ENCODE data around the gene SLCO2A1.

Gene SLCO2A1

DNA sequence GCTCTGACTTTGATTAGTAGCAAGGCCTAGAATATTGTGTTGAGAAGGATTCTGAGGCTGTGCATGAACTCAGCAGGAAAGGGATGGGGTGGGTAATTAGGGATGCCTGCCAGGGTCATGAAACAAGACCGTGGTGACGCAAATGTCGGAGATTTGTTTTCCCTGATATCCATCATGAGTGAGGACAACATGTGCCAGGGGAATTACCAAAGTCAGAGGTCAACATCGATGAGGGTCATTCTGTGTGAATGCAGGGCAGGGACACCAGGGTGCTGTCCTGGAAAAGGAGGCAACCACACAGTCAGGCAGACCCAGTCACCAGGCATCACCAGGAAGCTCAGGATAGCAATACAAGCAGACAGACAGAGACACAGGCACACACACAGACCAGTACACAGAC, 52.2 kb downstream of the SLCO2A1 start:
- H3K9me3 Mint-ChIP-seq: no peaks in the 10 kb centered on the region
- no peaks in the 10 kb centered on the region for H3K4me1 Mint-ChIP-seq
- H3K4me3 Mint-ChIP-seq: no peak overlapping the region
- peaks cover 12% of the 10 kb centered on the region for H3K27me3 Mint-ChIP-seq
- no peak overlapping the region for H3K27ac Mint-ChIP-seq
- no peak for DNase-seq
- CTCF ChIA-PET: no interaction called here
- H3K36me3 Mint-ChIP-seq: no peaks in the 10 kb centered on the region

DNA sequence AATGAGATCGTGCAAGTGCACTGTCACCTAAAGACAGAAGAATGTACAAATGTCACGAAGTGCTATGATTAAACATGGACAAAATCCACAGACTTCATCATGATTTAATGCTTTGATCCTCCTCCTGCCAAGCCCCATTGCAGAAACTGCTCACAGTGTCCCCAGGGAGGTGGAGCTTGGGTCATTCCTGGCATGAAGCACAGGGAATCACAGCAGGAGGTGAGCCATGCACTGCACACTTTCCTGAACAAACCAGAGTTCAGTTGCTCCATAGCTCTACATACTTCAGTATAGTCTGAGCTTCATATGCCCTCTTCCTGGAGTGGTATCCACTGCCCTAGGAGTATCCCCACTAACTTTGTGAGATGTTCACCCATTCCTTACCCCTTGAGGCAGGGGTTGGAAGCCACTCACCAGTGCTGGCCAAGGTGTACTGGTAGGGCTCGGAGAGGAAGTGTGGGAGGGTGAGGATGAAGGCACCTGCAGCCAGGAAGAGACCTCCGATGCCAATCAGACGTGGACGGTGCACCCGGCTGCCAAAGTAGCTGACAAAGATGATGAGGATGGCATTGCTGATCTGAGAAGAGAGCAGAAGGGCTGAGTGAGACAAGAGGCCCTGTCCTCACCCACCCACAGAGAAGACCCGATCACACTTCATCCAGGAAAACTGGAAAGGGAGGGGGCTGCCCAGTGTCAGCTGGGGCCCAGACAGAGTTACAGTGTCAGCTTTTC, 56.3 kb downstream of the SLCO2A1 start:
- CTCF ChIA-PET: no interaction called here
- Mint-ChIP-seq H3K9me3 (no peaks in the 10 kb centered on the region), H3K27ac (no peak overlapping the region), H3K27me3 (peaks cover 10% of the 10 kb centered on the region), H3K4me3 (no peak overlapping the region), H3K36me3 (no peaks in the 10 kb centered on the region), H3K4me1 (no peaks in the 10 kb centered on the region)
- no peak for DNase-seq

GRCh38 chr3:133972156-133972555, 57.6 kb downstream of the SLCO2A1 start:
- H3K9me3 Mint-ChIP-seq: no peaks in the 10 kb centered on the region
- H3K4me1 Mint-ChIP-seq: no peaks in the 10 kb centered on the region
- no peak overlapping the region for H3K27ac Mint-ChIP-seq
- H3K4me3 Mint-ChIP-seq: no peak overlapping the region
- H3K36me3 Mint-ChIP-seq: no peaks in the 10 kb centered on the region
- CTCF ChIA-PET: no interaction called here
- H3K27me3 Mint-ChIP-seq: peaks cover 10% of the 10 kb centered on the region
- DNase-seq: no peak

DNA sequence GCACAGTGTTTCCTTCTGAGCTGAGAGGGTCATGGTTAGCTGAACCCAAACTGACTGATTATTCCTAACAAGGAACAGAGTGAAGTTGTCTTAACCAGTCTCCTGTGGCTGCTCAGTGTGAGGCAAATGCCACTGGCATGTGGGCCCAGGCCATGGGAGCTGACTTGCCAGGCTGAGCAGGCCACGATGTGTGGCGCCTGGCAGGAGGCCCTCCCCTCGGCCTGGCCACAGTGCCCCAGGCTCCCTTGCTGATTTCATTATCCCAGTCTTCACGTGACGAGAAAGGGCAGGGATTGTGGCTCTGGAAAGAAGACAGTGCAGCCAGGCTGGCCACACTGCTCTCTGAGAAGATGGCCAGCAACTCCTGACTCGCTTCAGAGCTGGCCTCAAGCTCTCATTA, 58.8 kb downstream of the SLCO2A1 start:
- Mint-ChIP-seq H3K27ac (no peak overlapping the region), H3K4me1 (no peaks in the 10 kb centered on the region), H3K9me3 (no peaks in the 10 kb centered on the region), H3K27me3 (peaks cover 10% of the 10 kb centered on the region), H3K36me3 (no peaks in the 10 kb centered on the region), H3K4me3 (no peak overlapping the region)
- no peak for DNase-seq
- CTCF ChIA-PET: no interaction called here

DNA sequence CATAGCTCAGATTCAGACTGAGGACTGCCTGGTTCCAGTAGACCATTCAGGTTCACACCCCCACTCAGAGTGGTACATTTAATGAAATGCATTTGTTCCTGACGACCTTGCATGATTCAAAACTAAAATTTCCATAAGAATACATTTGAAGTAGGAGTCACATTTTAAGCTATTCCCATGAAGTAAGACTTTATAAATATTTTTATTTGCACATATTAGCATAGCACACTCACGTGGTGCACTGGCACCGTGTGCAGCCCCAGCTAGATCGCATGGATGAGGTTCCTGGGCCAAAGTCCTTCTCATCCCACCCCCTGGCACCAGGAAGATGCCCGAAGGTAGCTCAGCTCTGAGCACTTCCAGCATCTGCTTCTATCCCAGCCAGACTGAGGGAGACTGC, 59.4 kb downstream of the SLCO2A1 start:
- Mint-ChIP-seq H3K4me3 (no peak overlapping the region), H3K36me3 (no peaks in the 10 kb centered on the region), H3K4me1 (no peaks in the 10 kb centered on the region), H3K27ac (no peak overlapping the region), H3K27me3 (peaks cover 10% of the 10 kb centered on the region), H3K9me3 (no peaks in the 10 kb centered on the region)
- CTCF ChIA-PET: no interaction called here
- no peak for DNase-seq

- H3K27me3 Mint-ChIP-seq: peaks cover 7% of the 10 kb centered on the region
- DNase-seq: no peak
- no peak overlapping the region for H3K4me3 Mint-ChIP-seq
- no peak overlapping the region for H3K27ac Mint-ChIP-seq
- no peaks in the 10 kb centered on the region for H3K9me3 Mint-ChIP-seq
- no peaks in the 10 kb centered on the region for H3K4me1 Mint-ChIP-seq
- CTCF ChIA-PET: no interaction called here
- no peaks in the 10 kb centered on the region for H3K36me3 Mint-ChIP-seq
Measured at GRCh38 chr3:133967992-133968892, 61.5 kb downstream of the SLCO2A1 start.

GRCh38 chr3:133966954-133967353, 62.8 kb downstream of the SLCO2A1 start:
- H3K4me1 Mint-ChIP-seq: no peaks in the 10 kb centered on the region
- H3K27ac Mint-ChIP-seq: no peak overlapping the region
- H3K9me3 Mint-ChIP-seq: no peaks in the 10 kb centered on the region
- CTCF ChIA-PET: no interaction called here
- no peak overlapping the region for H3K4me3 Mint-ChIP-seq
- no peak for DNase-seq
- H3K27me3 Mint-ChIP-seq: peaks cover 13% of the 10 kb centered on the region
- no peaks in the 10 kb centered on the region for H3K36me3 Mint-ChIP-seq

GRCh38 chr3:133965906-133966305, 63.8 kb downstream of the SLCO2A1 start:
- CTCF ChIA-PET: no interaction called here
- H3K4me3 Mint-ChIP-seq: no peak overlapping the region
- H3K9me3 Mint-ChIP-seq: no peaks in the 10 kb centered on the region
- H3K27ac Mint-ChIP-seq: no peak overlapping the region
- H3K27me3 Mint-ChIP-seq: peaks cover 13% of the 10 kb centered on the region
- no peak for DNase-seq
- H3K4me1 Mint-ChIP-seq: no peaks in the 10 kb centered on the region
- H3K36me3 Mint-ChIP-seq: no peaks in the 10 kb centered on the region

DNA sequence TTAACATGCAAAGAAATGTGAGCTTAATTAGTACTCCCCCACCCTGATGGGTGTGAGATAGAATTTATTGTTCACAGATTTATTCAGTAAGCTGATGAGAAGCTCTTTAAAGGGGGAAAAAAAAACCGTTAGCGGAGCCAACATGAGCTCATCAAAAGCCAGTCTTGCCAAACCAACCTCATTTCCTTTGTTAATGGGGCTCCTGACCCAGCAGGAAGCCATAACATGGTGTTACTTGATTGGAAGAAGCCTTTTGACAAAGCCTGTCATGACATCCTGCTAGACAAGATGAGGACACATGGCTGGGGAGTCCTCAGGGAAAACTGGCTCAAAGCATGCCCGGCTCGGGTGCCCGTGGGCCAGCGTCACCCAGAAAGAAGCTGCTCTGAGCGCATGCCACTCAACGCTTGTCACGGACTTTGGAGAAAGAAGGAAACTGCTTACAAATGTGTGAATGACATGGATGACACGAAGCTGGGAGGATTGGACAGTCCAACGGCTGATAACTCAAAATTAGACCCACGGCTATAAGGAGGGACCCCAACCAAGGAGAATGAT, 64.6 kb downstream of the SLCO2A1 start:
- Mint-ChIP-seq H3K36me3 (no peaks in the 10 kb centered on the region), H3K4me1 (no peaks in the 10 kb centered on the region), H3K9me3 (no peaks in the 10 kb centered on the region), H3K27ac (no peak overlapping the region), H3K27me3 (peaks cover 13% of the 10 kb centered on the region), H3K4me3 (no peak overlapping the region)
- DNase-seq: no peak
- CTCF ChIA-PET: no interaction called here

GRCh38 chr3:133964547-133964946, 65.2 kb downstream of the SLCO2A1 start:
- H3K36me3 Mint-ChIP-seq: no peaks in the 10 kb centered on the region
- no peak for DNase-seq
- H3K27ac Mint-ChIP-seq: no peak overlapping the region
- H3K27me3 Mint-ChIP-seq: peaks cover 13% of the 10 kb centered on the region
- no peak overlapping the region for H3K4me3 Mint-ChIP-seq
- H3K4me1 Mint-ChIP-seq: no peaks in the 10 kb centered on the region
- H3K9me3 Mint-ChIP-seq: no peaks in the 10 kb centered on the region
- CTCF ChIA-PET: no interaction called here

- Mint-ChIP-seq H3K27ac (no peak overlapping the region), H3K4me1 (no peaks in the 10 kb centered on the region), H3K27me3 (peaks cover 13% of the 10 kb centered on the region), H3K36me3 (no peaks in the 10 kb centered on the region), H3K4me3 (no peak overlapping the region), H3K9me3 (no peaks in the 10 kb centered on the region)
- CTCF ChIA-PET: no interaction called here
- no peak for DNase-seq
Measured at GRCh38 chr3:133963657-133964396, 65.9 kb downstream of the SLCO2A1 start.

DNA sequence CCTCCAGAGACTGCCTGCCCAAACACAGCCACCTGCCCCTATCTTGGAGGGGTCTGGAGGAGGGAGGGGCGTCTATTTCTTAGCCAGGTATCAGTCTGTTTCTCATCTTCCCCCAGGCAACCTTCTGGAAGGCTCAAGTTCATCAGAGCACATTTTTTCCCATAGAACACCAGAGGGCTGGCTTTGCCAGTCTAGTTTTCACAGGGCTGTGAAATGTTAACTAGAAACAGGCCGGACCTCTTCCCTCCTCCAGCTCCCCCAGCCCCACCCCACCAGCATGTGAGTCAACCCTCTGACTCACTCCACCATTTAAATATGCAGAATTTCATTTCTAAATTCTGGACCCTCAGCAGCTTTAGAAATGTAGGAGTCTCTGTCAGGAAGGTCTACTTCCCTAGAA, 66.9 kb downstream of the SLCO2A1 start:
- Mint-ChIP-seq H3K27ac (no peak overlapping the region), H3K4me1 (no peaks in the 10 kb centered on the region), H3K4me3 (no peak overlapping the region), H3K9me3 (no peaks in the 10 kb centered on the region), H3K27me3 (peaks cover 15% of the 10 kb centered on the region), H3K36me3 (no peaks in the 10 kb centered on the region)
- no peak for DNase-seq
- CTCF ChIA-PET: no interaction called here

- peaks cover 10% of the 10 kb centered on the region for H3K27me3 Mint-ChIP-seq
- DNase-seq: no peak
Measured at GRCh38 chr3:133958071-133958805, 71.5 kb downstream of the SLCO2A1 start.

DNA sequence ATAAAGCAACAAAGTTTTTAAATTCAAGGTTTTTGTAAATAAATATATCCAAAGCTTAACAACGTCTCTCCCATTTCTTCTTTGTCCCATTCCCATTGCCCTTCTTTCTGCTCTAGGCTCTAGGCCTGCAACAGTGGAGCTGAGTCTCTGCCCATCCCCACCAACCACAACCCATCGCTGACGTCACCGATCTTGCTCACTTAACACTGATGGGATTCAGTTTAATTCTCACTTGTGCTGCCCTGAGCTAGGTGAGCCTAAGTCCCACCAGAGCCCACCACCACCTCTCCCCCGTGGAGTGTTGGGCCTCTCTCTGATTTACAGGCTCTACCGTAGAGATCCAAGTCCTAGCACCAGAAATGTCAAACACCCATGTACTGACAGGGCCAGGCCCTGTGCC, 72.7 kb downstream of the SLCO2A1 start:
- no peaks in the 10 kb centered on the region for H3K4me1 Mint-ChIP-seq
- no peak overlapping the region for H3K27ac Mint-ChIP-seq
- CTCF ChIA-PET: no interaction called here
- DNase-seq: no peak
- H3K4me3 Mint-ChIP-seq: no peak overlapping the region
- no peaks in the 10 kb centered on the region for H3K36me3 Mint-ChIP-seq
- H3K9me3 Mint-ChIP-seq: no peaks in the 10 kb centered on the region
- H3K27me3 Mint-ChIP-seq: peaks cover 9% of the 10 kb centered on the region

More at GRCh38 chr3:133958071-133958805, 71.5 kb downstream of the SLCO2A1 start:
- CTCF ChIA-PET: no interaction called here
- Mint-ChIP-seq H3K4me3 (no peak overlapping the region), H3K36me3 (no peaks in the 10 kb centered on the region), H3K9me3 (no peaks in the 10 kb centered on the region), H3K4me1 (no peaks in the 10 kb centered on the region), H3K27ac (no peak overlapping the region)
